Medulla oblongata (tissue), 1 donor: ENCODE data around the gene TRPM3.

ENCODE experiments used
- DNase-seq: peaks from one replicate; pipeline ENCODE4 v3.0.0-alpha.2; 2015; ENCODE audit errors: extremely low spot score

The TRPM3 gene

DNA sequence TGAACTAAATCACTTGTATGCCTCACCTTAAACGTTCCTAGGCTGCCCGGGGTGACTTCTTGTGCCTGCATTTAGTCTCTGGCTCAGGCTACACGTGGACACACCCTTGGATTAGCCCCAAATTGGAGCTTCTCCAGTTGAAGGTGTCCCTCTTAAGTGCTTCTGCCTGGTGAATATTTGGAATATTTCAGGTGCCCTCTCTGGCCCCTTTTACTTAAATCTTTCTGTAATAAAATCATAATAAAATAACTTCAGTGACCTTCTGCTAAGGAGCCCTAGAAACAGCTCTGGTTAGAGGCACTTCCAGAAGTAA is 632.7 kb downstream of the TRPM3 start:
- no peak for DNase-seq

DNA sequence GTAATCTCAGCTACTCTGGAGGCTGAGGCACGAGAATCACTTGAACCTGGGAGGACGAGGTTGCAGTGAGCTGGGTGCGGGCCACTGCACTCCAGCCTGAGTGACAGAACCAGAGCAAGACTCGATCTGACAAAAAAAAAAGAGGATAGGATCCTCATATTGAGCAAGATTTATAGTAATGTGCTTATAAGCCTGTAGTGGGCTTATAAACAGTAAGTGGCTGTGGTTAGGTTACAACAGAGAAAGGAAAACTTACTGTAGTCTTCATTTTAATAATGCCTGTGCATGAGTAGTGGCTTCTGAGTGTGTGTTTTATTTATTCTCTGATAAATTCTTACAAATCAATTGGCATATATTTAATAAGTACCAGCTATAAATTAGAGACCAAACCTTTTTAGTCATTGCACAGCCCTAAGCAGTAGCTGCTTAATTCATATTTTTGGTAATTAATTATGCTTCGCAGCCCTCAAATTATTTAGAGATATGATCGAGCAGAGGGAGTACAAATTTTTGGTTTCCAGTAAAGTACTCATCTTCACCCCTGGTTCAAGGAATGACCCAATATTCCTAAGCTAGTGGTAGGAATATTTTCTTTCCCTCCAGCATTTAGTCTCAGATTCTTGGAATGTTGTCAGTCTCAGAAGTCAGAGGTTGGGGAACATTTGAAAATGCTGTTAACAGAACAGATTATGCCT is 633.2 kb downstream of the TRPM3 start:
- no peak for DNase-seq

DNA sequence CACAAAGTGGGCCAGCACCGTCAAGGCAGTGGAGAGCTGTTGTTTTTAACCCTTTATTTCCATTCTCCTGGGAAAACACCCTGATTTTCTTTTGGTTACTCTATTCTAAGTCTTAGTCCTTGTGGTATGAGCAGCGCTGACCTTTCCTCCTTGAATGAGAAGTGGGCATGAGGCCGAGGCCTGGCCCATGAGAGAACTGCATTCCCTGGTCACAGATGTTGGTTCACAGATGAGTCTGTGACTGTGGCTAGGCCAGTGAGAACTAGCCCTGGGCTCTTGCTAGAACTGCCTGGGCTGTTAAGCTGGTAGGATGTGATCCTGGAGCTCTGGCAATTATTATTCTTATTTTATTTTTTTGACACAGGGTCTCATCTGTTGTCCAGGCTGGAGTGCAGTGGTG is 635.3 kb downstream of the TRPM3 start:
- no peak for DNase-seq

DNA sequence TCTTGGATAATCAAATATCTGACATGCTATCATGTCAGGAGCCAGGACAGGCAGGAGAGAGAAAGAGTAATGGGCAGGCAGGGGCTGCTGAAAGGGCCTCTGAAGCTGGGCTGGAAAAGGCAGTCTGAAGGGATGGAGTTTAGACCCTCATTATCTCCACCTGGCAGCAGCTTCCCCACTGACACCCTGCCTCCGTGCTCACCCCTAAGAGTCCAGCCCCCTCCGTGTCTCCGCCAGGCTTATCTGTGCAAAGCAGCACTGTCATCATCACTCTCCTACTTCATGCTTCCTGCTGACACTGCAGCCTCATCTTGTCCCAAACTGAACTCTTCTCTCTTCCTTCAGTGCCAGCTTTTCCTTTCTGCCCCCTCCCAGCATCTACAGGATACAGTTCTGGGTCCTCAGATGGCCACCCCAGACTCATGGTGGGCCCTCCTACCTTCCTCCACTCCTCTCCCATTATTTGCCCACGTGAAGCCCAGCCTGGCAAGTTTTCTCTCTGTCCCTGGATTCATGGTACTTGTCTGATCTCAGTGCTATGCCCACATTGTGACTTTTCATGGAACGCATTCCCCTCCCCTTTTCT is 636.1 kb downstream of the TRPM3 start:
- no peak for DNase-seq

DNA sequence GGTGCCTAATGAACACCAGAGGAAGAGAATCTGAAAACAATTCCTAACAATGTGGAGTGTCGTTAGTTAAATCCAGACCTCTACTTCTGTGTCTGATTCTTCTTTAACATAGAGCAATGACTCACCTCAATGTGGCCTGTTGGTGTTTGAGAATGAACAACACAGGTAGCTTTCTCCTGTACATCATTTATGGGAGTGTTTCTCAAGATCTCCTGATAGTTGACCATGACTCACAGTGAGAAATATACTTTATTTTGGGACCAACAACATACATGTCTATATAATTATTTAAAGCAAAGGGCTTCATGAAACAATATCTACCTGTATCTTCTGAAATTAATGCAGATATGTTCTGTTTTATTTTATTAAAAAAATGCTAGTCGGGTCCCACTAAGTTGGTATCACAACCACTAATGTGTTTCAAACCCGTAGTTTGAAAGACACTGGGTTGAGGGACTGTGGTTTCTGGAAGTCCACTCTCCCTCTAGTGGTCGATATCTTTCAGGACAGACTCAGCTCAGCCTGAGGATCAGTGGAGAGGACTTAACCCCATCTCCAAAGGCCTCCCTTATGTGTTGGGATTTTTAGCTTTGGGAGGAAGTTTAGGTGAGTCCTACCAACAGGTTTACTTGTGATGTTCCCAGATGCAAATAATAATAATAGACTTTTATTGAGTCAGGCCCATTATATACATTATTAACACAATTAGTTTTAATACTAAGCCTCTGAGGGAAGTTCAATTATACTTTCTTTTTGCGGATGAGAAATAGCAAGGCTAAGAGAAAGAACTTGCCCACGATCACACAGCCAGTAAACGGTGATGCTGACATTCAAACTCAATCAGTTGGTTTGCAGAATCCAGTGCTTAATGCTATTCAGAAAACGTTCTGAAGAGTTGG is 636.9 kb downstream of the TRPM3 start:
- DNase-seq = peak; percentile 92

DNA sequence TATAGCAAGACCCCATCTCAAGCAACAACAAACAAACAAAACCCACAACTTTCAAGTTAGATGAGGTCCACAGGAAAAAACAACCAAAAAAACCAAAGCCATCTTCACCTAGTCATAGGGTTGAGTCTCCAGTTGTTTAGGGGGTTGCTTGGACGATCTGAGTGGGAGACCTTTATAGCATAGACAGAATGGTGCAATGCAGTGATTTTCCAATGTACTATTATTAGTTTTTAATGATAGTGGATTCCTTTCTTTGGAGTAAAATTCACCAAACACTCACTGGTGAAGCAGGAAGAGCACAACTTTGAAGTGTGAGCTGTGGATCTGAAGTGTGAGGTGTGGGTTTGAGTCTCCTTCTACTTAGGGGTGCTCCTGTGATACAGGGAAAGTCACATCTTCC is 640.0 kb downstream of the TRPM3 start:
- no peak for DNase-seq

DNA sequence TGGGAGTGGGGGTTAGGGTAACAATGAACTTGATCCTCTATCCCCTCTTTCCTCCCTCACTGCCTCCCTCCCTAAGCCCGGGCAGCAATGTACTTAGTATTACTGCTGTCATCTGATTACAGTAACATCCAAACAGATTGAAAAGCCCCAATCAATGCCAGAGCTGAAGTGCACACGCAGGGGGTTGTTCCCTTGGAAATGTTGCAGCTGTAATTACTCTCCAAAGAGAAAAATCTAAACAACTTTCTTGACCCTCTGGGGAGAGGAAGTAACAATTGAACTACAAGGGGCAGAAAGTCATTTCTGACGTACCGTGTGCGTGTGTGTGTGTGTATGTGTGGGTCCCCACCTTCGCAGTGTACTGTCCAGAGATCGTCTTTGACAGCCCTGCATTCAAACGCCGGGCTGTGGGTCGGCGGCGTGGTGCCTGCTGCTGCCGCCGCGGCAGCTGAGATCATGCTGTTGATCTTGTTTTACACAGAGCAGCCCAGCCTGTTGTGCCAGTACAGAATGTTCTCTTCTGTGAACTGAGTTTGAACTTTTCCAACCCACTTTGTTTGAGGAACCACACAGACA is 640.9 kb downstream of the TRPM3 start:
- peak; percentile 86 for DNase-seq

DNA sequence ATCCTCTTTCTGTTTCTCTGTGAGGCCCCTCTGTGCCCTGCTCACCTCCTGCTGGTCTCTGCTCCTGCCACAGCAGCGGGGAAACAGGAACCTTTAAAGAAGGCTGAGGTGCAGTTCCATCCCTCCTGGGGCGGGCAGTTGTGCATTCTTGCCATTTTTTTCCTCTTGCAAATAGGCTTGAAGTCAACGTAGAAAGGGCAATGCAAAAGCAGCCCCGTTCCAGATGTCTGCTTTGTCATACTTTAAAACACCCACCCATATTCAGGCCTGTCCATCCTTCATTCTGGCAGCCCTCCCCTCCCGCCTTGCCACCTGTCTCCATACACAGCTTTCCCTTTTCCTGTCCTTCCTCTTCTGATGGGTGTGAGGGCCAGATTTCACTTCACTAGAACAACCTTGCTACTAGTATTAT is 641.5 kb downstream of the TRPM3 start:
- no peak for DNase-seq
